BJ (cell line): ENCODE data around the gene PGA4. TPM values are rescaled to one million over a fixed set of nuclear protein-coding genes. Genes with fewer than 3 reads are reported as not detected.

Source experiments
- CTCF ChIA-PET: fragments of 350-600 bp; formaldehyde crosslinking; extraction: SDS; loops from one replicate; lab custom pipeline; 2021; ENCODE audit warnings: antibody characterized with exemption, inconsistent platforms; lab: Yijun Ruan, JAX
- POLR2A ChIA-PET: fragments of 300-600 bp; sonication (Branson Sonifier 250); formaldehyde crosslinking; extraction: SDS; loops from one replicate; lab custom pipeline; 2021; ENCODE audit warnings: antibody characterized with exemption; lab: Charles Lee
- DNase-seq: peaks from one replicate; pipeline ENCODE4 v3.0.0-alpha.2; 2011; ENCODE audit warnings: low read depth
- H3K27me3 ChIP-seq: 2 replicates; pipeline ENCODE4 v1.6.0; 2011; ENCODE audit warnings: low read length; ENCODE audit not compliant: control insufficient read depth, insufficient read depth
- H3K36me3 ChIP-seq: 2 replicates; pipeline ENCODE4 v1.5.1; 2011; ENCODE audit warnings: low read length; ENCODE audit not compliant: control insufficient read depth, insufficient read depth
- H3K4me3 ChIP-seq: 2 replicates; pipeline ENCODE4 v1.5.1; 2011; ENCODE audit warnings: low read depth, mild to moderate bottlenecking, control low read depth, low read length
- polyA plus RNA-seq: library from polyadenylated mRNA; depleted of rRNA; stranded (reverse); fragments of >200 nt; gene quantifications from 2 replicates; pipeline ENCODE4 v1.2.3, GENCODE V29; 2011
- TF ChIP-seq, protein P1 (sequence below): IDR thresholded peaks from 2 replicates; pipeline ENCODE4 v1.5.1; 2011; ENCODE audit warnings: low read depth, mild to moderate bottlenecking, control low read depth, inconsistent platforms, low read length, moderate library complexity; ENCODE audit not compliant: insufficient read depth

PGA4 gene
- polyA plus RNA-seq, 1 experiment, result not detected

DNA sequence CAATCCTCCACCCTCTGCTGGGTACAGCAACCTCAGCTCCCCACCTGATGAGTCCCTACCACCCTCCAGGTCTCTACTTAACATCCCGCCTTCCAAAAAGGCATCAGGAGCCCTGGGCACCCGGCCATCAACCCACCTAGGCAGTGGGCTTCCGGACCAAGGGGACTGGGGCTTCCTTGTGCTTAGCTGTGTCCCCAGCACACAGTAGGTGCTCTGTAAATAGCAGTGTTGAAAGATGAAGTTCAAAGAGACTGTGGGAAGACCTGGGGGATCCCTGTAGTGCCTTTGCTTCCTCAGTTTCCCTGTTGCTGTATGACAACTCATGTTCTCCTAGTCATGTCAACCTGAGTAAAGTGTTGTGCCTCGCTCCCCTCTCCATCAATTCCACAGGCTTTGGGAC, 51.9 kb downstream of the PGA4 start:
- CTCF ChIA-PET, result interaction anchor here (1.1 to 2.0 kb wide), 2 partner anchors 20 kb away, joined by 5 read pairs; partner anchors contain the start of gene VWCE
- H3K36me3 ChIP-seq, result no peaks in the 10 kb centered on the region
- no peaks in the 10 kb centered on the region for H3K27me3 ChIP-seq
- TF ChIP-seq, protein P1, sequence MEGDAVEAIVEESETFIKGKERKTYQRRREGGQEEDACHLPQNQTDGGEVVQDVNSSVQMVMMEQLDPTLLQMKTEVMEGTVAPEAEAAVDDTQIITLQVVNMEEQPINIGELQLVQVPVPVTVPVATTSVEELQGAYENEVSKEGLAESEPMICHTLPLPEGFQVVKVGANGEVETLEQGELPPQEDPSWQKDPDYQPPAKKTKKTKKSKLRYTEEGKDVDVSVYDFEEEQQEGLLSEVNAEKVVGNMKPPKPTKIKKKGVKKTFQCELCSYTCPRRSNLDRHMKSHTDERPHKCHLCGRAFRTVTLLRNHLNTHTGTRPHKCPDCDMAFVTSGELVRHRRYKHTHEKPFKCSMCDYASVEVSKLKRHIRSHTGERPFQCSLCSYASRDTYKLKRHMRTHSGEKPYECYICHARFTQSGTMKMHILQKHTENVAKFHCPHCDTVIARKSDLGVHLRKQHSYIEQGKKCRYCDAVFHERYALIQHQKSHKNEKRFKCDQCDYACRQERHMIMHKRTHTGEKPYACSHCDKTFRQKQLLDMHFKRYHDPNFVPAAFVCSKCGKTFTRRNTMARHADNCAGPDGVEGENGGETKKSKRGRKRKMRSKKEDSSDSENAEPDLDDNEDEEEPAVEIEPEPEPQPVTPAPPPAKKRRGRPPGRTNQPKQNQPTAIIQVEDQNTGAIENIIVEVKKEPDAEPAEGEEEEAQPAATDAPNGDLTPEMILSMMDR, result no peak
- H3K4me3 ChIP-seq, result no peak overlapping the region
- DNase-seq, result no peak
- POLR2A ChIA-PET, result no interaction called here

DNA sequence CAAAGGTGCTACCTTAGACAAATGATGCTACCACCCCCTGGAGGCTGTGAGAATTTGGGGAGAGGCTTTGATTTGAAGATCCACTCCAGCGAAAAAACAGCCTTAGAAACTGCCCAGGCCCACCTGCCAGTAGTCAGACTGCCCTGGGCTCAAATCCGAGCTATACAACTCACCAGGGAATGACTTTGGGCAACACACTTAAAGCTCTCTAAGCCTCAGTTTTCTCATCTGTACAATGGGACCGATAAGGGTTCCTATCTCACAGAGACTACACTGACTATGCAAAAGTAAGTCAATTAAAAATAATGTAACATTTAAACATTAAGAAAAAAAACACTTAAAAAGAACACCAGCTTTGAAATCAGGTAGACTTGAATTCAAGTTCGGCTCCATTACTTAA, 53.0 kb downstream of the PGA4 start:
- no peak for DNase-seq
- Histone ChIP-seq H3K4me3 (no peak overlapping the region), H3K27me3 (no peaks in the 10 kb centered on the region), H3K36me3 (no peaks in the 10 kb centered on the region)
- TF ChIP-seq, protein P1, result no peak
- ChIA-PET CTCF (interaction anchor here (1.1 kb wide), 1 partner anchor 21 kb away, joined by 5 read pairs; no protein-coding TSS in a partner anchor), POLR2A (no interaction called here)

DNA sequence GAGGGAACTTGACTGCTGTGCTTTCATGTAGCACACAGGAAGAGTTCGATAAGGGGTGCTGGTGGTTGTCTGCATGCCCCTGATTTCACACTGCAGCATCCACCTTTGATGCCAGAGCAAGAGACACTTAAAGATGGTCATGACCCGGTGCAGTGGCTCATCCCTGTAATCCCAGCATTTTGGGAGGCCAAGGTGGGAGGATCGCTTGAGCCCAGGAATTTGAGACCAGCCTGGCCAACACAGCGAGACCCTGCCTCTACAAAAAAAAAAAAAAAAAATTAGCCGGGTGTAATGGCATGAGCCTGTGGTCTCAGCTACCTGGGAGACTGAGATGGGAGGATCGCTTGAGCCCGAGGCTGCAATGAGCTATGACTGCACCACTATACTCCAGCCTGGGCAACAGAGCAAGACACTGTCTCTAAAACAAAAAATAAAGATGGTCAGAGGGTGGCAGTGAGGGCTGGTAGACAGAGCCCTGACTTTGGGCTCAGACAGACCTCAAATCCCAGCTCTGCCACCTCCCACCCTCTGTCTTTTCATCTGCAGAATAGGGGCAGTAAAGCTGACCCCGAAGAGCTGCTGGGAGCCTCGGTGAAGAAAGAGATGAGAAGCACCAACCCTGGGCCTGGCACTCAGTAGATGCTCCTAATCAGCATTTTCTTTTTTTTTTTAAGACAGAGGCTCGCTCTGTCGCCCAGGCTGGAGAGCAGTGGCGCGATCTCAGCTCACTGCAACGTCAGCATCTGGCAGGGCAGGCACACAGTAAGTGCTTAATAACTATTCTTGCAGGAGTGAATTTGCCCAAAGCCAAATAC, 55.2 kb downstream of the PGA4 start:
- no peaks in the 10 kb centered on the region for H3K27me3 ChIP-seq
- H3K36me3 ChIP-seq, result no peaks in the 10 kb centered on the region
- TF ChIP-seq, protein P1, result no peak
- no peak for DNase-seq
- ChIA-PET POLR2A (interaction anchor here (0.7 kb wide), 2 partner anchors 16 to 24 kb away, joined by 3 to 4 read pairs; no protein-coding TSS in a partner anchor), CTCF (interaction anchor here (1.0 to 1.5 kb wide), 2 partner anchors 16 to 24 kb away, joined by 3 to 6 read pairs; no protein-coding TSS in a partner anchor)
- H3K4me3 ChIP-seq, result no peak overlapping the region

DNA sequence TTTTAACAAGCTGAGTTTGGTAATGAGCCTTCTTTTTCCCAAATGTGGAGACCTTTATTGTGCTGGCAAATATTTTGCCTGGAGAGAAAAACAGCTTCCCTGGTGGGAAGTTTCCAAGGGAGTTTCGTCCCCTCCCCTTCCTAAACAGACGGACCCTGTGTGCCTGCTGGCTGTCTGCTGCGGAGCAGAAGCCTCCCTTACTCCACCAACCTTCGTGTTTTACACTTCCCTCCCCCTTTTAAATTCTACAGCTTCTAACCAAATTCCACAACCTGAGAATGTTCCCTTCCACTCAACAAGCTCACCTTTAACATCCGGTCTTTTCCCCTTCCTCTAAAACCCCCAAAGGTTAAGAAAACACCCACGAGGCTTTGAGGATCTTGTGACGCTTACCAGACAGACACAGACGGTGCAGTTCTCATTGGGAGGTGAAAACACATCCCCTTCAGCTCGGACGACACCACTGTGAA, 55.9 kb downstream of the PGA4 start:
- ChIA-PET CTCF (interaction anchor here (1.0 to 1.5 kb wide), 2 partner anchors 16 to 24 kb away, joined by 3 to 6 read pairs; no protein-coding TSS in a partner anchor), POLR2A (interaction anchor here (0.7 kb wide), 2 partner anchors 16 to 25 kb away, joined by 3 to 4 read pairs; no protein-coding TSS in a partner anchor)
- Histone ChIP-seq H3K27me3 (no peaks in the 10 kb centered on the region), H3K36me3 (no peaks in the 10 kb centered on the region), H3K4me3 (no peak overlapping the region)
- TF ChIP-seq, protein P1, result no peak
- DNase-seq, result no peak
